ENCODE data around the gene SH3RF3.

The SH3RF3 gene

GRCh38 chr2:109350526-109350925, 221.5 kb downstream of the SH3RF3 start:
- no peak for DNase-seq (ENCODE audit: low read depth)
- H3K4me3 ChIP-seq (ENCODE audit: low read depth, low read length) = no peak overlapping the region
- TF ChIP-seq, protein P1, sequence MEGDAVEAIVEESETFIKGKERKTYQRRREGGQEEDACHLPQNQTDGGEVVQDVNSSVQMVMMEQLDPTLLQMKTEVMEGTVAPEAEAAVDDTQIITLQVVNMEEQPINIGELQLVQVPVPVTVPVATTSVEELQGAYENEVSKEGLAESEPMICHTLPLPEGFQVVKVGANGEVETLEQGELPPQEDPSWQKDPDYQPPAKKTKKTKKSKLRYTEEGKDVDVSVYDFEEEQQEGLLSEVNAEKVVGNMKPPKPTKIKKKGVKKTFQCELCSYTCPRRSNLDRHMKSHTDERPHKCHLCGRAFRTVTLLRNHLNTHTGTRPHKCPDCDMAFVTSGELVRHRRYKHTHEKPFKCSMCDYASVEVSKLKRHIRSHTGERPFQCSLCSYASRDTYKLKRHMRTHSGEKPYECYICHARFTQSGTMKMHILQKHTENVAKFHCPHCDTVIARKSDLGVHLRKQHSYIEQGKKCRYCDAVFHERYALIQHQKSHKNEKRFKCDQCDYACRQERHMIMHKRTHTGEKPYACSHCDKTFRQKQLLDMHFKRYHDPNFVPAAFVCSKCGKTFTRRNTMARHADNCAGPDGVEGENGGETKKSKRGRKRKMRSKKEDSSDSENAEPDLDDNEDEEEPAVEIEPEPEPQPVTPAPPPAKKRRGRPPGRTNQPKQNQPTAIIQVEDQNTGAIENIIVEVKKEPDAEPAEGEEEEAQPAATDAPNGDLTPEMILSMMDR (IDR thresholded peaks at IDR 0.05; ENCODE audit: low read depth, low read length, missing control alignments) = no peak

GRCh38 chr2:109351164-109351756, 222.3 kb downstream of the SH3RF3 start:
- DNase-seq (ENCODE audit: low read depth) = no peak
- TF ChIP-seq, protein P1 (IDR thresholded peaks at IDR 0.05; ENCODE audit: low read depth, low read length, missing control alignments) = no peak
- H3K4me3 ChIP-seq (ENCODE audit: low read depth, low read length) = no peak overlapping the region

DNA sequence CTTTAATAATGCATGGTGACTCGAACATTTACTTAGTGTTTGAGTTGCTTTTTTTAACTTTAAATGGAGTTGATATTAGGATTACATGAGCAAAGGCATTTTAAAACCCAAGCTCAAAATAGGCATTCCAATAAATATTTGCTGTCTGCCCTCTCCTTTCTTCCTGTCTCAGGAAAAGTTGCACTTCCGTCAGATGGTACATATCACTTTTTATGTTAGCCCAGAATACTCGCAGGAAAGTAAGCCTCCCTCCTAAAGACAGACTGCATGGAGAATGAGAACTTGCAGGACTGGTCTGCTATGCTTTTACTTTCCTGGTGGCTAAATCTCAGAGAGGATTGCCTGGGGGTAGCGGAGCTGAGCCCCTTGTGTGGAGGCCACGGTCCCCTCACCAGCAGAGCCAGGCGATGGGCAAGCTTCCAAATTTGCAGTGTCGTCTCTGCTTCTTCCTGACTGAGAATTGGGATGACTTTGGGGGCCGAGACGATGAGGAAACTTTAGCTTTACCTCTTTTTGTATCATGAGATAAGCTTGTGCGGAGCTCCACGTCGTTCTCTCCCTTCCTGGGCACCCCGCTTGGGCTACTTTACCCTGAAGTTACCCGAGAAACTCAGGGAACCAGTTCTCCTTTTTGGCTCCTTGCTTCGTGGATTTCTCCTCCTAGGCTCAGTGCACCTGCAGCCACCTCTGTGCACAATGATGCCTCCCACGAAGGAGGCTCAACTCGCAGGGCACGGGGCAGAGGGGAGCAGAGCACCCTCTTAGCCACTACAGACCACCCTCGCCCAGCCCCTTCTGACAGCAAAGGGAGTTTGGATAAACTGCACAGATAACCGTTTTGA, 223.3 kb downstream of the SH3RF3 start:
- H3K4me3 ChIP-seq (ENCODE audit: low read depth, low read length) = no peak overlapping the region
- DNase-seq (ENCODE audit: low read depth) = no peak
- TF ChIP-seq, protein P1 (IDR thresholded peaks at IDR 0.05; ENCODE audit: low read depth, low read length, missing control alignments) = no peak

GRCh38 chr2:109352898-109353689, 224.1 kb downstream of the SH3RF3 start:
- no peak overlapping the region for H3K4me3 ChIP-seq (ENCODE audit: low read depth, low read length)
- no peak for DNase-seq (ENCODE audit: low read depth)
- TF ChIP-seq, protein P1 (IDR thresholded peaks at IDR 0.05; ENCODE audit: low read depth, low read length, missing control alignments) = no peak

DNA sequence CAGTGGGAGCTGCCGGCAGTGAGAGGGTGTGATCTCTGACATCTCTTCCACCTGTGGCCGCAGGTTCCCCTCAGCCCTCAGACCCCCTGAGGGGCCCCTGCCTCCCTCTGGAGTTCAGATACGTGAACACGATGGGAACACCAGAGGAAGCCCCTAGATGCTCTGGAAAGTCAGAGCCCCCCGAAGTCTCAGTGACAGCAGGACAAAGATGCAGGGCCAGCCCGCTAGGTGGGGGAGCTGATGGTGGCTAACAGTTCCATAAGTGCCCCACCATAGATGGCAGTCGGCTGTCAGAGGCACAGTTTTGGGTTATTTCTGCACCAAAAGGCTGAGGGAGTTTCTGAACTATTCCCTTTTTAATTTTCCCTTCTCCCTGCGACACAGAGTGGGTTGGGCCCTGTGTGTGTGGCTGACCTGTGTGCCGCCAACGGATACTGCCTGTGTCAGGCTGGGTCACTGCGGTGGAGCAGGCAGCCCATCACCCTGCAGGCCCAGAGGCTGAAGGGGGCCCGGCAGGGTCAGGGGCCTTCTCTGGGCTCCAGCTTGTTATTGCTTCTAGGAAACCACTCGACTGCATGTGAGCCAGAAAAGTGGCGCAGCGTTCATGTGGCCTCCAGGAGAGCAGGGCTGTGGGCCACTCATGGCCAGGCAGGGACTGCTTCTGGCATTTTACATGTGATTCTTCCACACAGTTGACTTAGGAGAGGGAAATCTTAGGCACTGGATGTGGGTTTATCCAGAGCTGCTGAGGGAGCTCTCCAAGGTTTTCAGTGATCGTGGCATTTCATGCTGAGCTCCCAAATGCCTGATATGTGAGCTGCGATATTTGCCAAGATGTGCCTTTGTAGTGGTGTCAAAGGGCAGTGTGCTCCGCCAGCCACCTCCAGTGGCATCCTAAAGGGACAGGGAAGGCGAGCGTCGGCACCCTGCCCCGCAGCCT, 225.1 kb downstream of the SH3RF3 start:
- TF ChIP-seq, protein P1 (IDR thresholded peaks at IDR 0.05; ENCODE audit: low read depth, low read length, missing control alignments) = no peak
- no peak for DNase-seq (ENCODE audit: low read depth)
- no peak overlapping the region for H3K4me3 ChIP-seq (ENCODE audit: low read depth, low read length)

DNA sequence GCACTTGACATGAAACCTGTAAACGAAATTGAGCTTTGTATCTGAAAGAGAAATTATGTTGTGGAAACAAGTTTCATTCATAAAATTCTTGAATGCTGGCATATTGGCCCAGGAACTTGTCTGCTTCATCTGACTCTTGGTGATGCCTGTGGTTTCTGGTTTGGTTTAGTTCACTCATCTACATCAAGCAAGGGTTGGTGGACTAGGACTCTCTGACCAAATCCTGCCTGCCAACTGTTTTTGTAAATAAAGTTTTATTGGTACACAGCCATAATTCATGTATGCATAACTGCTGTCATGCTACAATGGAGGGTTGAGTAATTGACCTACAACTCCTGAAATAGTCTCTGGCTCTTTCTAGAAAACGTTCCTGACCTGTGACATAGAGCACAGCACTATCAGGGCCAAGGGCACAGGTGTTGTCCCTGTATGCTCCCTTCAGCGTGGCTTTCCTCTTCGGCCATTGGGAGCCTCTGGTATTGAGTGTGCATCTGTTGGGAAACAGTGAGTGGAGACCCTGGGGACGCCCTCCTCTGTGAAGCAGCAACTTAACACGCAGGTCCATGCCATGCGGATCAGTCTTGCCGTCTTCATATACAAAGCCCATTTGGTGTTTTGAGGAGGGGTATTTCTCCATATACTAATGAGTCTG, 226.3 kb downstream of the SH3RF3 start:
- TF ChIP-seq, protein P1 (IDR thresholded peaks at IDR 0.05; ENCODE audit: low read depth, low read length, missing control alignments) = no peak
- H3K4me3 ChIP-seq (ENCODE audit: low read depth, low read length) = no peak overlapping the region
- no peak for DNase-seq (ENCODE audit: low read depth)
